ENCODE data around the gene TICAM1.

The TICAM1 gene

GRCh38 chr19:4772566-4772965 is 58.9 kb downstream of the TICAM1 start:
- TF ChIP-seq CTCF (IDR thresholded peaks at IDR 0.05; ENCODE audit: control extremely low read depth, extremely low read depth, low read depth, missing control alignments): no peak
- no peak for DNase-seq (ENCODE audit: extremely low spot score)
- POLR2A ChIA-PET: no interaction called here
- CTCF ChIA-PET: interaction anchor here (1.3 to 1.5 kb wide), 2 partner anchors 18 to 37 kb away, joined by 6 to 7 read pairs; partner anchors contain the start of gene FEM1A

DNA sequence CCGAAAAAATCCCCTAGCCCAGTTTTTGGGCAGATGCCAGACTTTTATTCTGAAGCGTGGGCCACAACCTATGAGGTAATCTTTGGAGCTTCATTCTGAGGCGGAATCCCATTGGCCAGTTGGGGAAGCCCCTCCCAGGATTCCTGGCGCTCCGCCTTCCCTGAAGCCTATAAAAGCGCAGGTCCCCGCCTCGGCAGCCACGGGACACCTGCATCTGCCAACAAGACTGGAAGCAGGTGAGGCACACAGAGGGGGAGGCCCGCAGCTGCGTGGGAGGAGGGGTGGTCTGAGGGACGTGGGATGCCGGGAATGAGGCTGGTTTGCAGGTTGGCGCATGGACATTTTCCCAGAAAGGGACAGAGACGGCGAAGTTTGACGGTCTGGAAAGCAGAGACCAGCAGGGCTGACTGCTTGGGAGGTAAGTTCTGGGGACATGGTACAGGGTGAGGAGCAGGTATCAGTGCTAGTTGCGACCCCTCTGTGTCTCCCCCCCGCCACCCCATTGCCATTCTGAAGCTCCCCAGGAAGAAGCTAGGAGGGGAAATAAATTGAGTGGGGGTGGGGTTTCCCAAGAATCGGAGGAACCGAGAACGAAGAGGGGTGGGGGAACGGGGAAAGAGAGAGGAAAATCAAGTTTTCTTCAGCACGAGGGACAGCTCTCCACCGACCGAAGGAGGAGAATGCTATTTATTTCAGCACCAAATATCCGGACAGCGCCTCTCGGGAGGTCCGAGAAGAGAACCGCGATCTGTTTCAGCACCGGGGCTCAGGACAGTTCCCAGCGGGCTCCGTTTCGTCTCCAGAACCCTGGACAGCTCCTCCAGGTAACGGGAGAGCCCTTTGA is 62.4 kb downstream of the TICAM1 start:
- ChIA-PET POLR2A (interaction anchor here (0.5 kb wide), 1 partner anchor 34 kb away, joined by 5 read pairs; no protein-coding TSS in a partner anchor), CTCF (interaction anchor here (1.1 to 2.7 kb wide), 4 partner anchors 19 to 40 kb away, joined by 3 to 8 read pairs (median 4); no protein-coding TSS in a partner anchor)
- DNase-seq (ENCODE audit: extremely low spot score): peak; percentile 86
- no peak for TF ChIP-seq CTCF (IDR thresholded peaks at IDR 0.05; ENCODE audit: control extremely low read depth, extremely low read depth, low read depth, missing control alignments)
